ENCODE measurements around the gene MAGI1. TPM values are rescaled to one million over a fixed set of nuclear protein-coding genes. Genes with fewer than 3 reads are reported as not detected.
"Not testable (repeated sequence)": the region's sequence is repeated elsewhere in the genome, so short reads cannot be mapped to it uniquely, and the experiment has no call there.

MAGI1 gene
- total and polyA plus RNA-seq, 2 donors (not counting 1 experiment from before 2014, with no cell fraction given): 15.7 to 23.7 TPM

DNA sequence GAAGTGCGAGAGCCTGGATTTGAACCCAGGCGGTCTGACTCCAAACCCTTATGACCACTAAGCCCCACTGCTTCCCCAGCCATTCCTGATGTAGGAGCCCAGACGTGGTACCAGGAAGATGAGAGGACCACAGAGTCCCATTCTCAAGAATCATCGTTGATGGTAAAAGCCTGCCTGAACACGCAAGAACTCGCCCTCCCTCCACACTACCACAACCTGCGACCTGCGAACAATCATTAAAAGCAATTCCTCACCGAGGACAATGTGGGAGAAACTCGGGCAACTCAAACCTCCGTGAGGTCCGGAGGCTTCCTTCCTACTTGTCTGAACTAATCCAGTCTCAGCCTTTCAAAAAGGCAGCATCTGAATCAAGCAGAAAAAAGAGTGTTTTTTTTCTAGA, 10.3 kb downstream of the MAGI1 start:
- H4K20me1 ChIP-seq (ENCODE audit: control insufficient read depth, extremely low read depth, insufficient read depth, low read length): no peaks in the 10 kb centered on the region
- no peak overlapping the region for H2AFZ ChIP-seq (ENCODE audit: low read length)
- TF ChIP-seq EZH2 (IDR thresholded peaks at IDR 0.05; ENCODE audit: low read length, missing control alignments): no peak
- TF ChIP-seq, protein P1, sequence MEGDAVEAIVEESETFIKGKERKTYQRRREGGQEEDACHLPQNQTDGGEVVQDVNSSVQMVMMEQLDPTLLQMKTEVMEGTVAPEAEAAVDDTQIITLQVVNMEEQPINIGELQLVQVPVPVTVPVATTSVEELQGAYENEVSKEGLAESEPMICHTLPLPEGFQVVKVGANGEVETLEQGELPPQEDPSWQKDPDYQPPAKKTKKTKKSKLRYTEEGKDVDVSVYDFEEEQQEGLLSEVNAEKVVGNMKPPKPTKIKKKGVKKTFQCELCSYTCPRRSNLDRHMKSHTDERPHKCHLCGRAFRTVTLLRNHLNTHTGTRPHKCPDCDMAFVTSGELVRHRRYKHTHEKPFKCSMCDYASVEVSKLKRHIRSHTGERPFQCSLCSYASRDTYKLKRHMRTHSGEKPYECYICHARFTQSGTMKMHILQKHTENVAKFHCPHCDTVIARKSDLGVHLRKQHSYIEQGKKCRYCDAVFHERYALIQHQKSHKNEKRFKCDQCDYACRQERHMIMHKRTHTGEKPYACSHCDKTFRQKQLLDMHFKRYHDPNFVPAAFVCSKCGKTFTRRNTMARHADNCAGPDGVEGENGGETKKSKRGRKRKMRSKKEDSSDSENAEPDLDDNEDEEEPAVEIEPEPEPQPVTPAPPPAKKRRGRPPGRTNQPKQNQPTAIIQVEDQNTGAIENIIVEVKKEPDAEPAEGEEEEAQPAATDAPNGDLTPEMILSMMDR (conservative IDR thresholded peaks at IDR 0.05 in 1 of 2, IDR thresholded peaks at IDR 0.05 in 1 of 2; ENCODE audit: low read depth in 1 of 2, low read length in 2 of 2): no peak

GRCh38 chr3:66027099-66027498, 11.6 kb downstream of the MAGI1 start:
- DNase-seq (ENCODE audit: low read depth in 2 of 2); H4K20me1 ChIP-seq (ENCODE audit: control insufficient read depth, extremely low read depth, insufficient read depth, low read length); H3K27me3 ChIP-seq (ENCODE audit: control insufficient read depth, insufficient read depth, low read length); H3K4me1 ChIP-seq (ENCODE audit: control insufficient read depth, extremely low read depth, insufficient read depth, low read length); H3K4me2 ChIP-seq (ENCODE audit: extremely low read depth, insufficient read depth, low read length); H3K4me3 ChIP-seq (replicated peaks in 1 of 4; ENCODE audit: control extremely low read depth in 1 of 4, insufficient read depth in 1 of 4, low read depth in 3 of 4, low read length in 4 of 4); H3K9me3 ChIP-seq (ENCODE audit: control insufficient read depth, insufficient read depth, low read depth, low read length); H2AFZ ChIP-seq (ENCODE audit: low read length); H3K9ac ChIP-seq (ENCODE audit: insufficient read depth, low read length); H3K27ac ChIP-seq (ENCODE audit: insufficient read depth, low read length); H3K36me3 ChIP-seq (ENCODE audit: control insufficient read depth, insufficient read depth, low read length): not testable (repeated sequence)
- H3K79me2 ChIP-seq (ENCODE audit: control insufficient read depth, insufficient read depth, low read length): peaks cover 19% of the 10 kb centered on the region

More for the DNA sequence above, 10.3 kb downstream of the MAGI1 start:
- Histone ChIP-seq H3K9ac (ENCODE audit: insufficient read depth, low read length) (no peak overlapping the region), H3K4me1 (ENCODE audit: control insufficient read depth, extremely low read depth, insufficient read depth, low read length) (peaks cover 5% of the 10 kb centered on the region), H3K79me2 (ENCODE audit: control insufficient read depth, insufficient read depth, low read length) (peaks cover 21% of the 10 kb centered on the region), H3K9me3 (ENCODE audit: control insufficient read depth, insufficient read depth, low read depth, low read length) (no peaks in the 10 kb centered on the region), H3K36me3 (ENCODE audit: control insufficient read depth, insufficient read depth, low read length) (no peaks in the 10 kb centered on the region), H3K4me2 (ENCODE audit: extremely low read depth, insufficient read depth, low read length) (no peak overlapping the region), H3K4me3 (replicated peaks in 1 of 4; ENCODE audit: control extremely low read depth in 1 of 4, insufficient read depth in 1 of 4, low read depth in 3 of 4, low read length in 4 of 4) (no peak overlapping the region), H3K27me3 (ENCODE audit: control insufficient read depth, insufficient read depth, low read length) (no peaks in the 10 kb centered on the region), H3K27ac (ENCODE audit: insufficient read depth, low read length) (no peak overlapping the region)
- DNase-seq (ENCODE audit: low read depth in 2 of 2): no peak

- DNase-seq (ENCODE audit: low read depth in 2 of 2): peak in 1 of 2 donors; percentile 78
- Histone ChIP-seq H3K4me1 (ENCODE audit: control insufficient read depth, extremely low read depth, insufficient read depth, low read length) (peaks cover 5% of the 10 kb centered on the region), H3K79me2 (ENCODE audit: control insufficient read depth, insufficient read depth, low read length) (peaks cover 13% of the 10 kb centered on the region), H2AFZ (ENCODE audit: low read length) (no peak overlapping the region), H3K27ac (ENCODE audit: insufficient read depth, low read length) (no peak overlapping the region), H4K20me1 (ENCODE audit: control insufficient read depth, extremely low read depth, insufficient read depth, low read length) (no peaks in the 10 kb centered on the region), H3K9ac (ENCODE audit: insufficient read depth, low read length) (no peak overlapping the region), H3K4me3 (replicated peaks in 1 of 4; ENCODE audit: control extremely low read depth in 1 of 4, insufficient read depth in 1 of 4, low read depth in 3 of 4, low read length in 4 of 4) (no peak overlapping the region), H3K9me3 (ENCODE audit: control insufficient read depth, insufficient read depth, low read depth, low read length) (no peaks in the 10 kb centered on the region), H3K4me2 (ENCODE audit: extremely low read depth, insufficient read depth, low read length) (no peak overlapping the region), H3K27me3 (ENCODE audit: control insufficient read depth, insufficient read depth, low read length) (no peaks in the 10 kb centered on the region), H3K36me3 (ENCODE audit: control insufficient read depth, insufficient read depth, low read length) (no peaks in the 10 kb centered on the region)
- TF ChIP-seq EZH2 (IDR thresholded peaks at IDR 0.05; ENCODE audit: low read length, missing control alignments): no peak
- TF ChIP-seq, protein P1 (conservative IDR thresholded peaks at IDR 0.05 in 1 of 2, IDR thresholded peaks at IDR 0.05 in 1 of 2; ENCODE audit: low read depth in 1 of 2, low read length in 2 of 2): no peak
These were observed 14.9 kb downstream of the MAGI1 start for GRCh38 chr3:66023738-66024385.
